ENCODE data around the gene DSCAML1.

DNA sequence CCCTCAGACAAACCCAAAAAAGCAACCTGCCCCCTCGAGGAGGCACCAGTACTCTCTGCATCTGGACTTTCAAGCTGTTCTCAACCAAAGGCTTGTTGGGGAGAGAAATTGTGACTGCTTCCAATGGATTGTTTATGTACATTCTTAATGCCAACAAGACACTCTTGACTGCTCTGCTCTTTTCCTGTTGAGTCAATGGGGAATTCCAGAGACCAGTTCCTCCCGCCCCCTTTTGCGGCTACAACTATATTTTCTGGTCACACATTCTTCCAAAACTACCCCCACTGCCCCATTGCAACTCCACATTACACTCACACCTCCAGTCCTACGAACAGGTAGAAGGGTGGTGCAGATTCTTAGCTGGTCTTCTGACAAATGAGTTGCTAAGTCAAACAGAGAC is 187.0 kb downstream of the DSCAML1 start:
- TF ChIP-seq, protein P1, sequence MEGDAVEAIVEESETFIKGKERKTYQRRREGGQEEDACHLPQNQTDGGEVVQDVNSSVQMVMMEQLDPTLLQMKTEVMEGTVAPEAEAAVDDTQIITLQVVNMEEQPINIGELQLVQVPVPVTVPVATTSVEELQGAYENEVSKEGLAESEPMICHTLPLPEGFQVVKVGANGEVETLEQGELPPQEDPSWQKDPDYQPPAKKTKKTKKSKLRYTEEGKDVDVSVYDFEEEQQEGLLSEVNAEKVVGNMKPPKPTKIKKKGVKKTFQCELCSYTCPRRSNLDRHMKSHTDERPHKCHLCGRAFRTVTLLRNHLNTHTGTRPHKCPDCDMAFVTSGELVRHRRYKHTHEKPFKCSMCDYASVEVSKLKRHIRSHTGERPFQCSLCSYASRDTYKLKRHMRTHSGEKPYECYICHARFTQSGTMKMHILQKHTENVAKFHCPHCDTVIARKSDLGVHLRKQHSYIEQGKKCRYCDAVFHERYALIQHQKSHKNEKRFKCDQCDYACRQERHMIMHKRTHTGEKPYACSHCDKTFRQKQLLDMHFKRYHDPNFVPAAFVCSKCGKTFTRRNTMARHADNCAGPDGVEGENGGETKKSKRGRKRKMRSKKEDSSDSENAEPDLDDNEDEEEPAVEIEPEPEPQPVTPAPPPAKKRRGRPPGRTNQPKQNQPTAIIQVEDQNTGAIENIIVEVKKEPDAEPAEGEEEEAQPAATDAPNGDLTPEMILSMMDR (IDR thresholded peaks at IDR 0.05 in 2 of 3, conservative IDR thresholded peaks at IDR 0.05 in 1 of 3; ENCODE audit: borderline replicate concordance in 1 of 3, insufficient read depth in 1 of 3, low read depth in 2 of 3, low read length in 2 of 3) = no peak
- TF ChIP-seq POLR2A (IDR thresholded peaks at IDR 0.05; ENCODE audit: borderline replicate concordance, extremely low read depth, insufficient read depth, insufficient read length) (no peak), JUND (IDR thresholded peaks at IDR 0.05) (no peak), EGR1 (IDR thresholded peaks at IDR 0.05; ENCODE audit: low read depth) (no peak), EZH2 (IDR thresholded peaks at IDR 0.05) (no peak), RAD21 (IDR thresholded peaks at IDR 0.05; ENCODE audit: low read depth) (no peak), ZNF274 (IDR thresholded peaks at IDR 0.05; ENCODE audit: low read depth, low read length) (no peak), POLR2AphosphoS5 (IDR thresholded peaks at IDR 0.05; ENCODE audit: low read depth, low read length) (no peak), ZFX (IDR thresholded peaks at IDR 0.05) (no peak), EZH2phosphoT487 (IDR thresholded peaks at IDR 0.05; ENCODE audit: borderline replicate concordance) (no peak), SIN3A (IDR thresholded peaks at IDR 0.05; ENCODE audit: low read depth) (no peak)
- TF ChIP-seq, protein P2, sequence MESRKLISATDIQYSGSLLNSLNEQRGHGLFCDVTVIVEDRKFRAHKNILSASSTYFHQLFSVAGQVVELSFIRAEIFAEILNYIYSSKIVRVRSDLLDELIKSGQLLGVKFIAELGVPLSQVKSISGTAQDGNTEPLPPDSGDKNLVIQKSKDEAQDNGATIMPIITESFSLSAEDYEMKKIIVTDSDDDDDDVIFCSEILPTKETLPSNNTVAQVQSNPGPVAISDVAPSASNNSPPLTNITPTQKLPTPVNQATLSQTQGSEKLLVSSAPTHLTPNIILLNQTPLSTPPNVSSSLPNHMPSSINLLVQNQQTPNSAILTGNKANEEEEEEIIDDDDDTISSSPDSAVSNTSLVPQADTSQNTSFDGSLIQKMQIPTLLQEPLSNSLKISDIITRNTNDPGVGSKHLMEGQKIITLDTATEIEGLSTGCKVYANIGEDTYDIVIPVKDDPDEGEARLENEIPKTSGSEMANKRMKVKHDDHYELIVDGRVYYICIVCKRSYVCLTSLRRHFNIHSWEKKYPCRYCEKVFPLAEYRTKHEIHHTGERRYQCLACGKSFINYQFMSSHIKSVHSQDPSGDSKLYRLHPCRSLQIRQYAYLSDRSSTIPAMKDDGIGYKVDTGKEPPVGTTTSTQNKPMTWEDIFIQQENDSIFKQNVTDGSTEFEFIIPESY (IDR thresholded peaks at IDR 0.05; ENCODE audit: extremely low read depth, insufficient replicate concordance, low read length) = no peak
- TF ChIP-seq, protein P3, sequence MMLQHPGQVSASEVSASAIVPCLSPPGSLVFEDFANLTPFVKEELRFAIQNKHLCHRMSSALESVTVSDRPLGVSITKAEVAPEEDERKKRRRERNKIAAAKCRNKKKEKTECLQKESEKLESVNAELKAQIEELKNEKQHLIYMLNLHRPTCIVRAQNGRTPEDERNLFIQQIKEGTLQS (IDR thresholded peaks at IDR 0.05) = no peak
- TF ChIP-seq, protein P4, sequence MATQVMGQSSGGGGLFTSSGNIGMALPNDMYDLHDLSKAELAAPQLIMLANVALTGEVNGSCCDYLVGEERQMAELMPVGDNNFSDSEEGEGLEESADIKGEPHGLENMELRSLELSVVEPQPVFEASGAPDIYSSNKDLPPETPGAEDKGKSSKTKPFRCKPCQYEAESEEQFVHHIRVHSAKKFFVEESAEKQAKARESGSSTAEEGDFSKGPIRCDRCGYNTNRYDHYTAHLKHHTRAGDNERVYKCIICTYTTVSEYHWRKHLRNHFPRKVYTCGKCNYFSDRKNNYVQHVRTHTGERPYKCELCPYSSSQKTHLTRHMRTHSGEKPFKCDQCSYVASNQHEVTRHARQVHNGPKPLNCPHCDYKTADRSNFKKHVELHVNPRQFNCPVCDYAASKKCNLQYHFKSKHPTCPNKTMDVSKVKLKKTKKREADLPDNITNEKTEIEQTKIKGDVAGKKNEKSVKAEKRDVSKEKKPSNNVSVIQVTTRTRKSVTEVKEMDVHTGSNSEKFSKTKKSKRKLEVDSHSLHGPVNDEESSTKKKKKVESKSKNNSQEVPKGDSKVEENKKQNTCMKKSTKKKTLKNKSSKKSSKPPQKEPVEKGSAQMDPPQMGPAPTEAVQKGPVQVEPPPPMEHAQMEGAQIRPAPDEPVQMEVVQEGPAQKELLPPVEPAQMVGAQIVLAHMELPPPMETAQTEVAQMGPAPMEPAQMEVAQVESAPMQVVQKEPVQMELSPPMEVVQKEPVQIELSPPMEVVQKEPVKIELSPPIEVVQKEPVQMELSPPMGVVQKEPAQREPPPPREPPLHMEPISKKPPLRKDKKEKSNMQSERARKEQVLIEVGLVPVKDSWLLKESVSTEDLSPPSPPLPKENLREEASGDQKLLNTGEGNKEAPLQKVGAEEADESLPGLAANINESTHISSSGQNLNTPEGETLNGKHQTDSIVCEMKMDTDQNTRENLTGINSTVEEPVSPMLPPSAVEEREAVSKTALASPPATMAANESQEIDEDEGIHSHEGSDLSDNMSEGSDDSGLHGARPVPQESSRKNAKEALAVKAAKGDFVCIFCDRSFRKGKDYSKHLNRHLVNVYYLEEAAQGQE (IDR thresholded peaks at IDR 0.05; ENCODE audit: low read depth) = no peak

Measured in HCT116 (cell line).